HG03432 (cell line): ENCODE data around the gene HSD11B2.

Experiments
- ATAC-seq: cut with Tn5 transposase; IDR thresholded peaks from one replicate; pipeline ENCODE4 v1.9.1; 2021; ENCODE audit warnings: mild to moderate bottlenecking, moderate library complexity; ENCODE audit not compliant: unreplicated experiment

Gene HSD11B2

DNA sequence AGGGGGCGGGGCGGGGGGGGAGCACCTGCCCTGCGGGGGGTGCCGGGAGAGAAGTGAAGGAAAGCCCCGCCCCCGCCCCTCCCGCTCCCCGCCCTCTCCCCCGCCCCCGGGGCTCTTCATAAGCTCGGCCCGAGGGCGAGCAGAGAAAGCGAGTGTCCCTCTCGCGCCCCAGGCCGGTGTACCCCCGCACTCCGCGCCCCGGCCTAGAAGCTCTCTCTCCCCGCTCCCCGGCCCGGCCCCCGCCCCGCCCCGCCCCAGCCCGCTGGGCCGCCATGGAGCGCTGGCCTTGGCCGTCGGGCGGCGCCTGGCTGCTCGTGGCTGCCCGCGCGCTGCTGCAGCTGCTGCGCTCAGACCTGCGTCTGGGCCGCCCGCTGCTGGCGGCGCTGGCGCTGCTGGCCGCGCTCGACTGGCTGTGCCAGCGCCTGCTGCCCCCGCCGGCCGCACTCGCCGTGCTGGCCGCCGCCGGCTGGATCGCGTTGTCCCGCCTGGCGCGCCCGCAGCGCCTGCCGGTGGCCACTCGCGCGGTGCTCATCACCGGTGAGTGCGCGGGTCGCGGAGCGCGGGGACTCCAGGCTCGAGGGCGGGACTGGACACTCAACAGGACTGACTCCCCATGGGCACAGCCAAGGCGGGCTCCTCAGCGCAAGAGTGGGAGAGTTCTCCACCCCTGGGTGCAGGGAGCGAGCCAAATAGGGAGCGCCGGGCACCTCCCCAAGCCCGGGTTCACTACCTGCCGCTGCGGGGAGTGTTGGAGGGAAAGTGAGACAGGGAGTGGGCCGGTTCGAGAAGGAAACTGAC lies at the start of gene HSD11B2:
HSD11B2 (plus strand) TSS at position 145 of the 798 bp plus-strand sequence; CDS start at position 273, 128 bp downstream.
- no peak for ATAC-seq

DNA sequence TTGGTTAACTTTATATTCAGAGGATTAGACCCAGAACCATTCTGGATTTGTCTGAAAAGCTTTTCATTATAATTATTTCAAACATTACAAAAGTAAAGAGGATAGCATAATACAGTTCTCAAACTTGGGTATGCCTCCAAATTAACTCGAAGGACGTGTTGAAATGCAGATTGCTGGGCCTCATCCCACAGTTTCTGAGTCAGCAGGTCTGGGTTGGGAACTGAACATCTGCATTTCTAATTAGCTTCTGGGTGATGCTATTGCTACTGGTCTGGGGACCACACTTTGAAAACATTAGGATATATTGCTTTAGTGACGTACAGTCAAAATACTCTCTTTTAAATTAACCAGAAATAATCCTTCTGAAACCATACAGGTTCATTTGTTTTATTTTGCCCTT lies 47.6 kb upstream of the HSD11B2 start:
- ATAC-seq: no peak

DNA sequence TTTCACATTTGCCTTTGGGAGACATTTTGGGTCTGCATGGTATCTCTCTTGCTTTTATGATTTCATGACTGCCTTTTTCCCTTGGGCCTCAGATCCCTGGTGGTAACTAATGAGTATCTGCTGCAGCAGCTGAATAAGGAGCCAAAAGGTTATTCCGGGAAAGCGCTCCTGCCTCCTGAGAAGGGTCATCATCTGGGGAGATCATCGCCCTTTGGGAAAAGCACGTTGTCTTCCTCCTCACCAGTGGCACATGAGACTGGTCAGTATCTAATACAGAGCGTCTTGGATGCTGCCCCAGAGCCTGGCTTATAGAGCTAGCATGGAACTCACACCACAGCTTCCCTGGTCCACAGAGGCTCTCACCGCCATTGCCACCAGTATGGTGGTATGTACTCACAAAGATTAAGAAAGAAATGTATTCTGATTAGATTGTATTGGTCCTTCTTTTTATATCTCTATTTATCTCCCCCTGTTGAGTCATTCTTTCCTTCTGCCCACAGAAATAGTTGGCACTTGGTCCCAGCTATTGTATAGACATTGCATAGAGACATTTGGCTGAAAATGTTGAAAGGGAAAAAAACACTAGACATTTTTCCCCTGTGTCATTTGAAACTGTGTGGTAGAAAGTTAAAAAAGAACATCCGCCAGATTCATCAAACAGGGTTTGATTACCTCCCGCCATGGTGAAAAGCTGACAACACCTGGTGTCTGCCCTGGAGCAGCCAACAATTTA lies 46.0 kb upstream of the HSD11B2 start:
- no peak for ATAC-seq

DNA sequence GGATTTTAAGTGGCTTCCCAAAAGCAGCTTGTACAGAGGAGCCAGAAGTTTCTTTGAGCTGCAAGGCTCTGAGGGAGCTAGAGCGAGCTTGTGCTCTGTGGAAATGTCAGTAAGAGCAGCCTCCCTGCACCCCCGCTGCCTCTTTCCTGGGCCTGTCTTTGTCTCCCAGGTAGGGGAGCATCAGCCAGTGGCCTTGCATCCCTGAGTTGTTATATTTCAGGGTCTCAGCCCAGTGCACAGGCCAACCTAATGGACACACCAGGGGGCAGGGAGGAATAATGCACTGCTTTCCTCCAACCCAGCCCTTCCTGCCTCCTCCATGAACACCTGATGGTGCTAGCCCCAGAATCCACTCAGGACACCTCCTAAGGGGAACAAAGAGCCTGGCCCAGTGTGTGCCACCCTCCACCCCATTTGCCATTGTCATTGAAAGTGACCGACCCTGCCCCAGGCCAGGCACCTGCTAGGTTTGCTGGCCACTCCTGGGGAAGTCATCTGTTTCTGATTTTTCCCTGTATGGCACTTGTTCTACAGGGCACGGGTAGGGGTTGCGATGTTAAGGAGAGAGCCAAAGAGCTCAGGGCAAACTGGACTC lies 44.0 kb upstream of the HSD11B2 start:
- no peak for ATAC-seq

DNA sequence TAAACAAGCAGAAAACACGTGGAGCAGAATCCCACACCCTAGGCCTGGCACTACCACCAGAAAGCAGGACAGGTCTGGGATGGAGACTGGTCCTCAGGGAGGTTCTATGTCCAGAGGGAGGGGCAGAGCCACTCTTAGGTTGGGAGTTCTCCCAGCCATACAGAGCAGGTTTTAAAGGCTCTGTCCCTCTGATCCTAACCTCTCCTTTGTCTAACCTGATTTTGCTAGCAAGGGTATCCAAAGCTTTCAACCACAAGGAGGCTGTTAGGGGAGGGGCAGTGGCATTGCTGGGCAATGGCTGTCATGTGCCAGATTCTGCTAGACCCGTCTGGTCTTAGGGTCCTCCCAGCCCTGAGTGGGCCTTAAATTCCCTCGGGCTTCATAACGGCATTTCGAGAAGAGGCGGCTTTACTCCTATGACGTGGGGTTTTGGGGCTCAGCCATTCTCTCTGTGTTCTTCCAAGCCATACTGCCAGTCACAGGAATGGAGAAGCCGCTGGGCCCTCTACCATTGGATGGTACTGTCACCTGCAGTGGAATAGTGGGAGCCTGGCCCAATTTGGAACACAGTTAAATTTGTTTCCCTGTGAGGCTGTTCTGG lies 43.3 kb upstream of the HSD11B2 start:
- no peak for ATAC-seq

DNA sequence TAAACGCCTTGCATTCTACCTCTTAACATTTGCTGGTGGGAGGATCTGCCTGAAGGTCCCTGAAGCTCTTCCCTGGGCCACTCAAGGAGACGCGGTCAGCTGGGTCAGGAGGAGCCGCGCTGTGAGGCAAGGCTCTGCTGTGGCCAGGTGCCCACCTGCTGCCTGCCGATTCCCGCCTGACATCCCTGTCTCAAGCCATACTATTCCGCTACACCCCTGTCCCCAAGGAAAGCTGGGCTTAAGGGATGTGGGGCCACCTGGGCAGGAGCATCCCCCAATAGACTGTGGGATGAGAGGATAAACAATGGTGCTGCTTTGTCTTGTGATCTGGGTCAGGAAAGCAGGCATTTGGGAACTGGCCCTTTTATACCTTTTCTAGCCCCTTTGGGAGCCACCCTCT lies 42.7 kb upstream of the HSD11B2 start:
- no peak for ATAC-seq

- no peak for ATAC-seq
Measured at GRCh38 chr16:67388591-67388990, 42.3 kb upstream of the HSD11B2 start.

DNA sequence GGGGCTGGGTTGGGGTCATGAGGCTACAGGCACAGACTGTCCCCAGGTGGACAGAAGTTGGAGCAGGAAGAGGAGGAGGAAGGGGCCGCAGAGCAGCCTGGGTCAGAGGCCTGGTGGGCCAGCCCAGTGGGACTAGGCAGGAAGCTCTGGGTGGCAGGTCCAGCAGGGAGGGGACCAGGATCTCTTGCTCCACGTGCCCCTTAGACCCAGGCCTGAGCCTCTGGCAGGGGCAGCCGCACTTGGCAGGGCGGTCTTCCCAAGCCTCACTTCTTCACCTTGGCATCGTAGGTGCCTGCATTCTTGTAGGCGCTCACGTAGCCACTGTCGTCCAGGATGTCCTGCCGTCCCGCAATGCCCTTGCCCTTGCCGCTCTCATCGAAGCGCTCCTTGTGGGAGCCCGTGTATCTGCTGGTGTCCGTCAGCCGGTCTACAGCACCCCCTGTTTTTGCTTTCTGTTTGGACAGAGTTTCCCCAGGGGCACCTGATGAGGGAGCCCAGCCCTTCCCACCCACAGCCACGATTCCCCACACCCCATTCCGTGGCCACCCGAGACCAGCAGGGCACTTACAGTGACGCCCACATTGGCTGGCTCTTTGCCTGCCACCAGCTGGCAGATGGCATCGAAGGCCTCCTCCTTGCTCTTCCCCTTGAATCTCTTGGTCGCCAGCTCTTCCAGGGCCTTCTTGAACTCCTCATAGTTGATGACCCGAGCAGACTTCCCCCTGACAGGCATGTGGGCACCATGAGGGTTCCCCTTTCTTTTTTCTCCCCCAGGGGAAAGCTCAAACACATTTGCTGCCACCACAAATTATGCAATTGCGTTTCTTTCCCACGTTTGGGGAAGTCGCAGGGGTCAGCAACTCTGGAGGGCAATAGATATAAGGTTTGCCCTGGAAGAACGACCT lies 40.8 kb upstream of the HSD11B2 start:
- ATAC-seq: no peak

GRCh38 chr16:67390816-67391423 lies 40.0 kb upstream of the HSD11B2 start:
- no peak for ATAC-seq

DNA sequence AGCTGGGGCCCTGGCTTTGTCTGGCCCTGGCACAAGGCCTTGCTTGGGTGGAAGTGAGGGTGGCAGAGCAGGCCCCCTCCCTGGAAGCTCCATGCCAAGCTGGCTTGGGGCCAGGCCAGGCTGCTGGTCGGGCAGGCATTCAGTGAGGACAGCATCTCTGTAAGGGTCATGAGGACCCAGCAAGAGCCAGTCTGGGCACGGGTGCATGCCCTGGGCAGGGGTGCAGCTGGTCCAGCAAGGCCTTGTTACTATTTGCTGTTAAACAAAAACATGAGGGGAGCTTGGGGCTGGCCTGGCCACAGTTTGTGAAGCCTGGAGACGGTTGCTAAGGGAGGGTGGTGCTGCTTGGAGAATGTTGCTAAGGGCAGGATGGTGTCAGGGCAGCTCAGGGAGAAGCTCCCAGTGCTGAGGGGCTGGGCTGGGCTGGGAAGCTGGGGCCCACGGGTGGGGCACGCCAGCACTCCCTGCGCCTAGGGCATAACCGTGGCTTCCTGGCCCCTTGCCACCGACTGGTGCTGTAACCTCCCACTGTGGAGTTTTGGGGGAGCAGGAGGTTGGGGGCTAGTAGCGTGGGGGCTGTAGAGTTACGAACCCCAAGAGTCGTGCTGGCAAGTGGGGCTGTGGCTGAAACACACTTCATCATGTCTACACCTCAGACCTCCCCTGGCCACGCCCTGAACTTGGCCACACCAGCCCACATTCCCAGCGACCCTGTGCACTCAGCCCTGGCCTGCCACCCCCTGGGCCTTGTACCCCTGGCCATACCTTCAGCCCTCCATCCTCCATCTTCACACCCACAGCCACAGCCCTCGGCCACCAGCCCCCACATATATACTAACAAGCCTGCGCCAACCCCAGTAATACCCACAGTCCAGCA lies 39.3 kb upstream of the HSD11B2 start:
- no peak for ATAC-seq

- no peak for ATAC-seq
Measured at GRCh38 chr16:67392301-67393059, 38.4 kb upstream of the HSD11B2 start.

- ATAC-seq: no peak
Measured at GRCh38 chr16:67393111-67393787, 37.7 kb upstream of the HSD11B2 start, which contains the start of gene TPPP3. TPPP3 (minus strand) TSS chr16:67393498; CDS start chr16:67391111, 2,387 bp downstream.

GRCh38 chr16:67393788-67394154 lies 37.1 kb upstream of the HSD11B2 start:
- ATAC-seq: no peak

DNA sequence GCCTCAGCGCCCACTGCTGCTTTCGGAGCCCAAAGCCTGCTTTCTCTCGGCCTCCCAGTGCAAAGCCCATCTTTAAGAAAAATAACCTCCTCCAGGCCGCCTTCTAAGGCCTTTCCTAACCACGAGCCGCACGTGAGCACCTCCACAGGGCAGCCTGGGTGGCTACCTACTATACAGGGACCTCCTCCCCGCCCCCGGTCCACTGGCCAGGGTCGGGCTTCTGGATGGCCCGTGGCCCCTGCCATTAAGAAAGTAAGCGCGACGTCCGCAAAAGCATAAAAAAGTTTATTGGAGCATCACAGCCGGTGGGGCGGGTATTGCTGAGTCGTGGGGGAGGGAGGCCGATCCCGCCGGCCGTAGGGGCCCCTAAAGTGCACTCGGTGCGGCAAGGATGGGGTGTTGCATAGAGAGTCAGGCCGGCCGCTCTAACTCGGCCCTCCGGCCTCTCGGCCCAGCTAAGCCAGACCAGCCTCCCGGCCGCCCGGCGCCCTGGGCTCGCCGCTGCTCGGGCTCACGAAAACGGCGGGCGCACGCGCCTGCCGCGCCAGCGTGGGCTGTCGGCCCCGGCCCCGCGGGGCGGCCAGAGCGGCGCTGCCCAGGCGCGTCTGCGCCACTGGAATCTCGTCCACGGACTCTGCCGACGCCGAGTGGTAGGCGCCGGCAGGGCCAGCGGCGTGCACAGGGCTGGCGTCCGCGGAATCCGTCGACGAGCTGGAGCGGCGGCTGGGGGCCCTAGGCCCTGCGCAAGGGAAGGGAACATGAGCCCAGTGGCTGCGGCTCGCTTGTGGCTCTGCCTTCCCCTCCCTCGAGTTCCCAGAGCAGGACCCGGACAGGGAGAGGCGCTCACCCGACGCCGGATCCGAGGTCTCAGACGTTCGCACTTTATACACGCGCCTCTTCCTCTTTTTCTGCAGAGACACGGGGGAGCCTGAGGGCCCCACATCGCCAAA lies 36.5 kb upstream of the HSD11B2 start:
- ATAC-seq: no peak

DNA sequence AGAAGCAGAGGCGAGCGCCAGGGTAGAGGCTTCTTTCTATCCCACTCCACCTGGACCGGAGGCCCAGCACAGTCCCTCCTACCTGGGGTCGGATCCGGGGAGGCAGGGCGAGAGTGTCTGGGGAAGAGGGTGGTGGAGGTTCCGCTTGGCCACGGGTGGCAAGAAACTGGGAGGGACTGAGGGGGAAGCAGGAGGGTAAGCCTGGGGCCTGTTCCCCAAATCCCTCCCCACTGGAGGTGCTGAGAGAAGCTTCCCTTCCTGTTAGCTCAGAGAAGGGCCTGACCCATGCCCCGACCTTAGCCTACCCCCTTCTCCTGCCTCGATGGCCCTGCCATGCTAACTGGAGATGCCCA lies 35.8 kb upstream of the HSD11B2 start:
- no peak for ATAC-seq

DNA sequence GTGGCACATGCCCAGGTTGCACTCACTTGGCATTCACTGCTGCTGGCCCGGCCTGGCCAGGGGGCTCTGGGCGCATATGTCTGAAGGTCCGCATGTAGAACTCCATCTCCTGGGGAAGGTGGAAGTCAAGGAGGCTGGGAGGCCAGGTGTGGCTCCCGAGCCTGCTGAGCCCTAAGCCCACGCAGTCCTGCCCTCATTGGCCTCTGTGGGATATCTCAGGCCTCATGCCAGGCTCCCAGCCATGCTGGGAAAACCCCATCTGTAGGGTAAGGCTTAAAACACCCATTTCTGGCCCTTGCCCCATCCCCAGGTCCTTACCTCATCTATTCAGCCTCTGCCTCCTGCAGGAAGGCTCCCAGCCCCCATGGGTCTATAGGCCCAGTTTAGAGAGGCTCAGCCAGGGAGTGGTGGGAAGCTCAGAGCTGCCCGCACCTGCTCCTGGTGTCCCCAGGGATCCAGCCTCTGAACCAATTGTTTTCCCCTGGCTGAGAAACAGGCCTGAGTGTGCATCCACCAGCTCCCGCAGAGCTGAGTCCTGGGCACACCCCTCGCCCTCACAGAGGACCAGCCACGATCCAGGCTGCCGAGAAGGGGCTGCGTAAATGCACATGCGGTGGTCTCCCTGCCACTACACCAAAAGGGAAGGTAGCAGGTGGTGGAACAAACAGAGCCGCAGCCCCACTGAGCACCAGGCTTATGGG lies 35.3 kb upstream of the HSD11B2 start:
- ATAC-seq: no peak
